ENCODE results near the gene SLC8A2. TPM values are rescaled to one million over a fixed set of nuclear protein-coding genes. Genes with fewer than 3 reads are reported as not detected.

The SLC8A2 gene
- total RNA-seq, 4 donors from 2014 or later: not detected

DNA sequence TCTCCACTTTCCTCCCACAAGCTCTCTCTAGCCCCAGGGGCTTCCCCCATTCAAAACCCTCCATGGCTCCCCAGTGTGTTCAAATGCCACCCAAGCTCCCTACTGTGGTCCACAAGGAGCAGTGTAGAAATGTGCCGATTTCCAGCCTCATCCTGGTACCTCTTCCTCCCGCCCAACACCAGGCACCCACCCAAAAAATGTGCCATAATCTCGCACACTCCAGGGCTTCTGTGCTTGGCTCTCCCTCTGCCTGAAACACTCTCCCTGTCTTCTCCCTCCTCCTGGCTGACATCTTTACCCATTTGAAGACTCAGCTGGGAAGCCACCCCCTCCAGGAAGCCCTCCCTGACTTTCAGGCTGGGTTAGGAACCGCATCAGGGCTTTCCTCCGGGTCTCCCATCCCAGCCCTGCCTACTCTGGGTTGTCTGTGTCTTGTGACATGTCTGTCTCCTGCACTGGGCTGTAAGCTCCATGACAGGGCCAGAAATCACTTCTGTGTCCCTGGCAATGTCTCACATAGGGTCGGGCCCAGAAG is 35.7 kb downstream of the SLC8A2 start:
- Histone ChIP-seq H3K9me3 (no peaks in the 10 kb centered on the region), H3K27ac (no peak overlapping the region), H3K4me3 (no peak overlapping the region), H3K36me3 (no peaks in the 10 kb centered on the region), H3K27me3 (peaks cover 23 to 37% (median 35%) of the 10 kb centered on the region in 3 donors), H3K4me1 (no peaks in the 10 kb centered on the region)
- ATAC-seq: no peak
- in situ Hi-C loops (cut with MboI; ENCODE audit: low sequenced_read_pairs in 4 of 4) (loop anchor here in 3 of 4 donors (5.0 kb wide), 3 partner anchors 81 to 271 kb away; partner anchors contain the start of gene NAPA (in 2 of the 3)), intact Hi-C loops (cut with DNase I; ENCODE audit: low total_unique reads) (loop anchor here (1.0 to 2.0 kb wide), 5 partner anchors 47 to 271 kb away; partner anchors contain the start of gene NAPA)
- TF ChIP-seq, protein P1, sequence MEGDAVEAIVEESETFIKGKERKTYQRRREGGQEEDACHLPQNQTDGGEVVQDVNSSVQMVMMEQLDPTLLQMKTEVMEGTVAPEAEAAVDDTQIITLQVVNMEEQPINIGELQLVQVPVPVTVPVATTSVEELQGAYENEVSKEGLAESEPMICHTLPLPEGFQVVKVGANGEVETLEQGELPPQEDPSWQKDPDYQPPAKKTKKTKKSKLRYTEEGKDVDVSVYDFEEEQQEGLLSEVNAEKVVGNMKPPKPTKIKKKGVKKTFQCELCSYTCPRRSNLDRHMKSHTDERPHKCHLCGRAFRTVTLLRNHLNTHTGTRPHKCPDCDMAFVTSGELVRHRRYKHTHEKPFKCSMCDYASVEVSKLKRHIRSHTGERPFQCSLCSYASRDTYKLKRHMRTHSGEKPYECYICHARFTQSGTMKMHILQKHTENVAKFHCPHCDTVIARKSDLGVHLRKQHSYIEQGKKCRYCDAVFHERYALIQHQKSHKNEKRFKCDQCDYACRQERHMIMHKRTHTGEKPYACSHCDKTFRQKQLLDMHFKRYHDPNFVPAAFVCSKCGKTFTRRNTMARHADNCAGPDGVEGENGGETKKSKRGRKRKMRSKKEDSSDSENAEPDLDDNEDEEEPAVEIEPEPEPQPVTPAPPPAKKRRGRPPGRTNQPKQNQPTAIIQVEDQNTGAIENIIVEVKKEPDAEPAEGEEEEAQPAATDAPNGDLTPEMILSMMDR (IDR thresholded peaks at IDR 0.05 in 4 of 5, conservative IDR thresholded peaks at IDR 0.05 in 1 of 5): no peak
- TF ChIP-seq POLR2A (IDR thresholded peaks at IDR 0.05): no peak
- no peak for DNase-seq

DNA sequence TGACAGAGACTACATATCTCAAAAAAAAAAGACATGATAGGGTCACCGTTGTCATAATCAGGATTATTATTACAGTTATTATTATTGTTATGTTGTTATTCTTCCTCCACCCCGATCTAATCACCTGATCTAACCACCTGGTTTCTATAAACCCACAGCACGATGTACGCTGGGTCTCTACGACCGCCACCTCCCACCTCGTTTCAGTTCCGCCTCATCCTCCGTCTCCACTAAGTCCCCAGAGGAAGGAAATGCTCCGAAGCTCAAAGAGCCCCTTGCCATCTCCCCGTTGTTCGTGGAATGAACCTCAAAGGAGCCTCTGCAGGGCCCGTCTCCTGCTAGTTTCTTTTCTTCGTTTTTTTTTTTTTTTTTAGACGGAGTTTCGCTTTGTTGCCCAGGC is 36.5 kb downstream of the SLC8A2 start:
- intact Hi-C loops (cut with DNase I; ENCODE audit: low total_unique reads) (no loop called here), in situ Hi-C loops (cut with MboI; ENCODE audit: low sequenced_read_pairs in 4 of 4) (loop anchor here in 3 of 4 donors (5.0 kb wide), 3 partner anchors 82 to 272 kb away; partner anchors contain the start of gene NAPA (in 2 of the 3))
- no peak for ATAC-seq
- Histone ChIP-seq H3K27ac (no peak overlapping the region), H3K9me3 (no peaks in the 10 kb centered on the region), H3K36me3 (no peaks in the 10 kb centered on the region), H3K27me3 (peaks cover 30 to 44% (median 42%) of the 10 kb centered on the region in 3 donors), H3K4me1 (peaks cover 4 to 5% of the 10 kb centered on the region in 2 donors), H3K4me3 (no peak overlapping the region)
- TF ChIP-seq, protein P1 (IDR thresholded peaks at IDR 0.05 in 4 of 5, conservative IDR thresholded peaks at IDR 0.05 in 1 of 5): no peak
- no peak for TF ChIP-seq POLR2A (IDR thresholded peaks at IDR 0.05)
- DNase-seq: no peak

DNA sequence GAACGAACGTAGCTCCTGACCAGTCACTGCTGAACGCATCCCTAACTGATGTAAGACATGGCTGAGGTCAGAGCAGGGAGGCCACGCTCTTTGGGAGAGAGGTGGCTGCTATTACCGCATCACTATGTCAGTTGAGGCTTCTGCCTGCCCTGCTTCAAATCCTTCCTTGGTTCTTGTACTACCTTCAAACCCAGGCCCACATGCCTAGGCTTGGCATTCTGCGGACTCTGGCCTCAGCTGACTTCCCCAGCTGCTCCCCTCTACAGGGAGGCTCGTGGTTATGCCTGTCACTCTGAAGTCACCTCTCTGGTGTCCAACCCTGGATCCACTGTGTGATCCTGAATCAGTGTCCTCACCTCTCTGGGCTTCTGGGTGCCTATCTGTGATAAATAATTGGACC is 37.6 kb downstream of the SLC8A2 start:
- intact Hi-C loops (cut with DNase I; ENCODE audit: low total_unique reads) (no loop called here), in situ Hi-C loops (cut with MboI; ENCODE audit: low sequenced_read_pairs in 4 of 4) (loop anchor here in 1 of 4 donors (5.0 kb wide), 1 partner anchor 83 kb away; the partner anchor contains the start of gene NAPA)
- H3K4me3 ChIP-seq: no peak overlapping the region
- no peaks in the 10 kb centered on the region for H3K9me3 ChIP-seq
- no peak overlapping the region for H3K27ac ChIP-seq
- ATAC-seq (no peak), DNase-seq (no peak)
- TF ChIP-seq POLR2A (IDR thresholded peaks at IDR 0.05): no peak
- TF ChIP-seq, protein P1 (IDR thresholded peaks at IDR 0.05 in 4 of 5, conservative IDR thresholded peaks at IDR 0.05 in 1 of 5): no peak
- H3K27me3 ChIP-seq: peaks cover 41 to 55% (median 53%) of the 10 kb centered on the region in 3 donors
- H3K36me3 ChIP-seq: no peaks in the 10 kb centered on the region
- H3K4me1 ChIP-seq: peaks cover 8 to 11% of the 10 kb centered on the region in 2 donors

DNA sequence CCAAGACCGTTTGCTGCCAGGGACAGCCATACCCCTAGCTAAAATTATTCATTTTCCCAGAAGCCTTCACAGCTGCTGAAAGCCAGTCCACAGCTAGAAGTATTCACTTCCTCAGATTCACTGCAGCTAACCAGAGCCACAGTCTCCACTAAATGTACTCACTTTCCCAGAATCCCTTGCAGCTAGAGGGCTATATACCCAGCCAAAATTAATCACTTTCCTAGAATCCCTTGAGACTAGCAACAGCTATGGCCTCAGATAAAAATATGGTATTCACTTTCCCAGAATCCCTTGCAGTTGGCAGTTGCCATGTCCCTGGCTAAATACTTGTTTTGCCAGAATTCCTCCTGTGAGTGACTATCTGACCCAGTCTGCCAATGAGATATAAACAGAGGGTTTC is 38.6 kb downstream of the SLC8A2 start:
- Histone ChIP-seq H3K4me3 (no peak overlapping the region), H3K9me3 (no peaks in the 10 kb centered on the region), H3K27me3 (peaks cover 50 to 62% (median 62%) of the 10 kb centered on the region in 3 donors), H3K27ac (no peak overlapping the region), H3K4me1 (peaks cover 11 to 16% of the 10 kb centered on the region in 2 donors), H3K36me3 (no peaks in the 10 kb centered on the region)
- in situ Hi-C loops (cut with MboI; ENCODE audit: low sequenced_read_pairs in 4 of 4): loop anchor here in 1 of 4 donors (5.0 kb wide), 1 partner anchor 84 kb away; the partner anchor contains the start of gene NAPA
- DNase-seq (no peak), ATAC-seq (no peak)
- no peak for TF ChIP-seq POLR2A (IDR thresholded peaks at IDR 0.05)
- TF ChIP-seq, protein P1 (IDR thresholded peaks at IDR 0.05 in 4 of 5, conservative IDR thresholded peaks at IDR 0.05 in 1 of 5): no peak
- intact Hi-C loops (cut with DNase I; ENCODE audit: low total_unique reads): no loop called here

Measured in gastrocnemius medialis (tissue), 4 donors.